Ishikawa (cell line): ENCODE data around the gene DCAF17.

Source experiments
- CEBPB ChIP-seq: IDR thresholded peaks from 2 replicates; pipeline ENCODE4 v1.6.1; 2012
- CREB1 ChIP-seq: IDR thresholded peaks from 2 replicates; pipeline ENCODE4 v1.6.1; 2012; ENCODE audit warnings: low read depth
- EGR1 ChIP-seq: IDR thresholded peaks from 2 replicates; pipeline ENCODE4 v1.6.1; 2012
- EP300 ChIP-seq: IDR thresholded peaks from 2 replicates; pipeline ENCODE4 v1.6.1; 2012; ENCODE audit warnings: borderline replicate concordance
- FOXM1 ChIP-seq: IDR thresholded peaks from 2 replicates; pipeline ENCODE4 v1.6.1; 2012; ENCODE audit warnings: low read depth, borderline replicate concordance
- NFIC ChIP-seq: IDR thresholded peaks from 2 replicates; pipeline ENCODE4 v1.6.1; 2012
- RAD21 ChIP-seq: IDR thresholded peaks from 2 replicates; pipeline ENCODE4 v1.6.1; 2012; ENCODE audit warnings: low read depth
- TAF1 ChIP-seq: IDR thresholded peaks from 2 replicates; pipeline ENCODE4 v1.6.1; 2012; ENCODE audit warnings: low read depth, mild to moderate bottlenecking
- TCF12 ChIP-seq: IDR thresholded peaks from 2 replicates; pipeline ENCODE4 v1.6.1; 2012; ENCODE audit warnings: low read depth
- TEAD4 ChIP-seq: IDR thresholded peaks from 2 replicates; pipeline ENCODE4 v1.6.1; 2012
- USF1 ChIP-seq: IDR thresholded peaks from 2 replicates; pipeline ENCODE4 v1.6.1; 2012
- YY1 ChIP-seq: IDR thresholded peaks from 2 replicates; pipeline ENCODE4 v1.6.1; 2012; ENCODE audit warnings: low read depth
- ZBTB7A ChIP-seq: IDR thresholded peaks from 2 replicates; pipeline ENCODE4 v1.6.1; 2012; ENCODE audit warnings: low read depth
- TF ChIP-seq, protein P1 (sequence below): IDR thresholded peaks from 2 replicates; pipeline ENCODE4 v1.6.1; 2012; ENCODE audit warnings: low read depth, mild to moderate bottlenecking
- TF ChIP-seq, protein P2 (sequence below): IDR thresholded peaks from 2 replicates; pipeline ENCODE4 v1.6.1; 2012

DCAF17 gene

GRCh38 chr2:171452773-171453172 lies 18.7 kb downstream of the DCAF17 start:
- TF ChIP-seq YY1 (no peak), EP300 (no peak), TEAD4 (no peak), TCF12 (no peak), NFIC (no peak), CREB1 (no peak), USF1 (no peak), RAD21 (no peak), EGR1 (no peak), ZBTB7A (no peak), FOXM1 (no peak)
- TF ChIP-seq, protein P1, sequence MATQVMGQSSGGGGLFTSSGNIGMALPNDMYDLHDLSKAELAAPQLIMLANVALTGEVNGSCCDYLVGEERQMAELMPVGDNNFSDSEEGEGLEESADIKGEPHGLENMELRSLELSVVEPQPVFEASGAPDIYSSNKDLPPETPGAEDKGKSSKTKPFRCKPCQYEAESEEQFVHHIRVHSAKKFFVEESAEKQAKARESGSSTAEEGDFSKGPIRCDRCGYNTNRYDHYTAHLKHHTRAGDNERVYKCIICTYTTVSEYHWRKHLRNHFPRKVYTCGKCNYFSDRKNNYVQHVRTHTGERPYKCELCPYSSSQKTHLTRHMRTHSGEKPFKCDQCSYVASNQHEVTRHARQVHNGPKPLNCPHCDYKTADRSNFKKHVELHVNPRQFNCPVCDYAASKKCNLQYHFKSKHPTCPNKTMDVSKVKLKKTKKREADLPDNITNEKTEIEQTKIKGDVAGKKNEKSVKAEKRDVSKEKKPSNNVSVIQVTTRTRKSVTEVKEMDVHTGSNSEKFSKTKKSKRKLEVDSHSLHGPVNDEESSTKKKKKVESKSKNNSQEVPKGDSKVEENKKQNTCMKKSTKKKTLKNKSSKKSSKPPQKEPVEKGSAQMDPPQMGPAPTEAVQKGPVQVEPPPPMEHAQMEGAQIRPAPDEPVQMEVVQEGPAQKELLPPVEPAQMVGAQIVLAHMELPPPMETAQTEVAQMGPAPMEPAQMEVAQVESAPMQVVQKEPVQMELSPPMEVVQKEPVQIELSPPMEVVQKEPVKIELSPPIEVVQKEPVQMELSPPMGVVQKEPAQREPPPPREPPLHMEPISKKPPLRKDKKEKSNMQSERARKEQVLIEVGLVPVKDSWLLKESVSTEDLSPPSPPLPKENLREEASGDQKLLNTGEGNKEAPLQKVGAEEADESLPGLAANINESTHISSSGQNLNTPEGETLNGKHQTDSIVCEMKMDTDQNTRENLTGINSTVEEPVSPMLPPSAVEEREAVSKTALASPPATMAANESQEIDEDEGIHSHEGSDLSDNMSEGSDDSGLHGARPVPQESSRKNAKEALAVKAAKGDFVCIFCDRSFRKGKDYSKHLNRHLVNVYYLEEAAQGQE: no peak

- TF ChIP-seq FOXM1 (no peak), NFIC (no peak), CREB1 (no peak), YY1 (no peak), USF1 (no peak), TAF1 (no peak), TEAD4 (no peak), EGR1 (no peak), EP300 (no peak), RAD21 (no peak), CEBPB (no peak), ZBTB7A (no peak), TCF12 (no peak)
- TF ChIP-seq, protein P1: no peak
- TF ChIP-seq, protein P2, sequence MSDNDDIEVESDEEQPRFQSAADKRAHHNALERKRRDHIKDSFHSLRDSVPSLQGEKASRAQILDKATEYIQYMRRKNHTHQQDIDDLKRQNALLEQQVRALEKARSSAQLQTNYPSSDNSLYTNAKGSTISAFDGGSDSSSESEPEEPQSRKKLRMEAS: no peak
Measured at GRCh38 chr2:171459498-171459897, 25.5 kb downstream of the DCAF17 start.

DNA sequence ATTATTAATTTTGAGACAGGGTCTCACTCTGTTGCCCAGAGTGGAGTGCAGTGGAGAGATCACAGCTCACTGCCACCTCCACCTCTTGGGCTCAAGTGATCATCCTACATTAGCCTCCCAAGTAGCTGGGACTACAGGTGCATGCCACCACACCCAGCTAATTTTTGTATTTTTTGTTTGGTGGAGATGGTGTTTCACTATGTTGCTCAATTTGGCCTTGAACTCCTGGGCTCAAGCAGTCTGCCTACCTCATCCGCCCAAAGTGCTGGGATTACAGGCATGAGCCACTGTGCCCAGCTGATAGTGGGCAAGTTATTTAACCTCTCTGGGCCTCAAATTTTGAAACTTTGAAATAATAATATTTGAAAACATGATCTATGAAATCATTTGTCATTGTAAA lies 26.5 kb downstream of the DCAF17 start:
- TF ChIP-seq ZBTB7A: no peak
- TF ChIP-seq USF1: no peak
- TF ChIP-seq RAD21: no peak
- TF ChIP-seq, protein P1: no peak
- TF ChIP-seq TCF12: no peak
- TF ChIP-seq EP300: no peak
- TF ChIP-seq EGR1: no peak
- no peak for TF ChIP-seq CREB1
- TF ChIP-seq, protein P2: no peak
- no peak for TF ChIP-seq FOXM1
- TF ChIP-seq TAF1: no peak
- TF ChIP-seq YY1: no peak
- no peak for TF ChIP-seq NFIC
- TF ChIP-seq CEBPB: no peak
- TF ChIP-seq TEAD4: no peak

- TF ChIP-seq USF1 (no peak), CEBPB (no peak), RAD21 (no peak), FOXM1 (no peak), CREB1 (no peak), EP300 (no peak), TEAD4 (no peak), NFIC (no peak), ZBTB7A (no peak), YY1 (no peak), EGR1 (no peak)
- TF ChIP-seq, protein P2: no peak
Measured at GRCh38 chr2:171469176-171469575, 35.1 kb downstream of the DCAF17 start.
